ENCODE measurements around the gene HDGF. TPM values are rescaled to one million over a fixed set of nuclear protein-coding genes. Genes with fewer than 3 reads are reported as not detected.
"Not testable (repeated sequence)": the region's sequence is repeated elsewhere in the genome, so short reads cannot be mapped to it uniquely, and the experiment has no call there.

Gene HDGF
- total and polyA plus RNA-seq, 9 of the 15 experiments (the other 6 are each of a cell fraction or from before 2014, with no cell fraction given): 38.8 to 601 (median 400) TPM

DNA sequence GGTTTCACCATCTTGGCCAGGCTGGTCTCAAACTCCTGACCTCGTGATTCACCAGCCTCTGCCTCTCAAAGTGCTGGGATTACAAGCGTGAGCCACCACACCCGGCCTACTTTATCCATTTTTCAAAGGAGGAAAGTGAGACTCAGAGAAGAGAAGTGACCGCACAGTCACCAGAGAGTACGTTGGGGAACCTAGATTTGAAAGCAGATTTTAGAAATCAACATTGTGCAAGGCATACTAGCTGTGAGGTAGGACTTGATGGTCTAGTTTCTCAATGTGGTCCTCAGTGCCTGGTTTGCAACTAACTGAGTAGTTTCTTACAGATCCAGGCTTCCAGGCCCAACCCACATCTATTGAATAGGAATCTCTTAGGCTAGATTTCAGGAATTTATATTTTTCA is 14.2 kb upstream of the HDGF start:
- 33% methylated on average over 5 of the region's 5 CpGs for WGBS (ENCODE audit: insufficient coverage, low coverage, missing lambda C conversion rate)
- intact Hi-C loops (cut with micrococcal nuclease) (loop anchor here (2.0 kb wide), 2 partner anchors 15 to 39 kb away; partner anchors contain the start of gene HDGF), in situ Hi-C loops (cut with MboI) (loop anchor here (5.0 kb wide), 1 partner anchor 38 kb away; the partner anchor contains the start of genes ISG20L2 and METTL25B)
- Histone ChIP-seq H3K9me1 (ENCODE audit: control insufficient read depth, insufficient read depth, low read length) (no peaks in the 10 kb centered on the region), H3K9me3 (replicated peaks; ENCODE audit: control insufficient read depth, insufficient read depth, low read depth, low read length) (no peaks in the 10 kb centered on the region), H4K20me1 (replicated peaks; ENCODE audit: control insufficient read depth, insufficient read depth, low read length) (no peaks in the 10 kb centered on the region), H3K27ac (ENCODE audit: extremely low read depth, low read depth, low read length) (peak overlapping the region; percentile 70), H2AFZ (ENCODE audit: low read depth, low read length) (peak overlapping the region; percentile 89; the same call in 1 of the 2 replicates), H3K36me3 (ENCODE audit: control insufficient read depth, insufficient read depth, low read length) (peaks cover 11% of the 10 kb centered on the region), H3K4me1 (replicated peaks in 1 of 2; ENCODE audit: control insufficient read depth in 2 of 2, insufficient read depth in 2 of 2, low read length in 2 of 2) (peaks cover 14 to 16% of the 10 kb centered on the region in 2 experiments; a peak in 4 of 5 replicates), H3K4me2 (ENCODE audit: insufficient read depth, low read length) (peak overlapping the region; percentile 98), H3K9ac (ENCODE audit: insufficient read depth in 1 of 2, low read depth in 2 of 2, low read length in 2 of 2) (peak overlapping the region in 1 of 2 experiments; percentile 91; a peak in 2 of 4 replicates), H3K79me2 (ENCODE audit: control insufficient read depth, insufficient read depth, low read length) (peaks cover 46% of the 10 kb centered on the region), H3K4me3 (peak overlapping the region; percentile 46; the same call in 1 of the 2 replicates), H3K27me3 (ENCODE audit: control insufficient read depth in 2 of 2, insufficient read depth in 2 of 2, low read length in 2 of 2) (no peaks in the 10 kb centered on the region)
- no TSS peak for BruUV-seq (replicated peaks)
- ATAC-seq: no peak
- DNase-seq (ENCODE audit: extremely low read depth in 1 of 4, low spot score in 3 of 4): no peak
- CTCF ChIA-PET (ENCODE audit: low intra/inter-chr PET ratio): no interaction called here
- FAIRE-seq: no peak
- no peak for TF ChIP-seq TFAM (CRISPR knock-in tag; conservative IDR thresholded peaks at IDR 0.05)
- TF ChIP-seq TBP (optimal IDR thresholded peaks at IDR 0.05; ENCODE audit: low read depth, low read length): peak; percentile 12
- TF ChIP-seq CEBPB (tag; IDR thresholded peaks at IDR 0.05): peak; percentile 71
- POLR2A ChIA-PET: interaction anchor here (1.0 to 3.2 kb wide), 3 partner anchors 9 to 14 kb away, joined by 3 to 27 read pairs (median 14); partner anchors contain the start of gene HDGF

DNA sequence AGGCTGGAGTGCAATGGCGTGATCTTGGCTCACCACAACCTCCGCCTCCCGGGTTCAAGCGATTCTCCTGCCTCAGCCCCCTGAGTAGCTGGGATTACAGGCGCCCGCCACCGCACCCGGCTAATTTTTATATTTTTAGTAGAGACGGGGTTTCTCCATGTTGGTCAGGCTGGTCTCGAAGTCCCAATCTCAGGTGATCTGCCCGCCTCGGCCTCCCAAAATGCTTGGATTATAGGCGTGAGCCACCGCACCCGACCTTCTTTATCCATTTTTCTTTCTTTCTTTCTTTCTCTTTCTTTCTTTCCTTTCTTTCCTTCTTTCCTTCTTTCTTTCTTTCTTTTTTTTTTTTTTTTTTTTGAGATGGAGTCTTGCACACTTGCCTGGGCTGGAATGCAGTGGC is 13.7 kb upstream of the HDGF start:
- H3K9me3 ChIP-seq (replicated peaks; ENCODE audit: control insufficient read depth, insufficient read depth, low read depth, low read length); H3K9ac ChIP-seq (ENCODE audit: insufficient read depth in 1 of 2, low read depth in 2 of 2, low read length in 2 of 2); BruUV-seq (replicated peaks); intact Hi-C loops (cut with micrococcal nuclease); H3K4me2 ChIP-seq (ENCODE audit: insufficient read depth, low read length); H3K36me3 ChIP-seq (ENCODE audit: control insufficient read depth, insufficient read depth, low read length); FAIRE-seq; H3K9me1 ChIP-seq (ENCODE audit: control insufficient read depth, insufficient read depth, low read length); ATAC-seq; H4K20me1 ChIP-seq (replicated peaks; ENCODE audit: control insufficient read depth, insufficient read depth, low read length); CTCF ChIA-PET (ENCODE audit: low intra/inter-chr PET ratio); H2AFZ ChIP-seq (ENCODE audit: low read depth, low read length); H3K27me3 ChIP-seq (ENCODE audit: control insufficient read depth in 2 of 2, insufficient read depth in 2 of 2, low read length in 2 of 2); H3K27ac ChIP-seq (ENCODE audit: extremely low read depth, low read depth, low read length); DNase-seq (ENCODE audit: extremely low read depth in 1 of 4, low spot score in 3 of 4); H3K4me3 ChIP-seq: not testable (repeated sequence)
- in situ Hi-C loops (cut with MboI): loop anchor here (5.0 kb wide), 1 partner anchor 38 kb away; the partner anchor contains the start of genes ISG20L2 and METTL25B
- Histone ChIP-seq H3K79me2 (ENCODE audit: control insufficient read depth, insufficient read depth, low read length) (peaks cover 41% of the 10 kb centered on the region), H3K4me1 (replicated peaks in 1 of 2; ENCODE audit: control insufficient read depth in 2 of 2, insufficient read depth in 2 of 2, low read length in 2 of 2) (peaks cover 17 to 19% of the 10 kb centered on the region in 2 experiments; a peak in 4 of 5 replicates)
- TF ChIP-seq MTA2 (IDR thresholded peaks at IDR 0.05; ENCODE audit: low read depth): 0 out of 2 replicates have a peak, but pooled peaks have one; percentile 7
- TF ChIP-seq, protein P1, sequence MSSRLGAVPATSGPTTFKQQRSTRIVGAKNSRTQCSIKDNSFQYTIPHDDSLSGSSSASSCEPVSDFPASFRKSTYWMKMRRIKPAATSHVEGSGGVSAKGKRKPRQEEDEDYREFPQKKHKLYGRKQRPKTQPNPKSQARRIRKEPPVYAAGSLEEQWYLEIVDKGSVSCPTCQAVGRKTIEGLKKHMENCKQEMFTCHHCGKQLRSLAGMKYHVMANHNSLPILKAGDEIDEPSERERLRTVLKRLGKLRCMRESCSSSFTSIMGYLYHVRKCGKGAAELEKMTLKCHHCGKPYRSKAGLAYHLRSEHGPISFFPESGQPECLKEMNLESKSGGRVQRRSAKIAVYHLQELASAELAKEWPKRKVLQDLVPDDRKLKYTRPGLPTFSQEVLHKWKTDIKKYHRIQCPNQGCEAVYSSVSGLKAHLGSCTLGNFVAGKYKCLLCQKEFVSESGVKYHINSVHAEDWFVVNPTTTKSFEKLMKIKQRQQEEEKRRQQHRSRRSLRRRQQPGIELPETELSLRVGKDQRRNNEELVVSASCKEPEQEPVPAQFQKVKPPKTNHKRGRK (tag; IDR thresholded peaks at IDR 0.05): peak; percentile 61; the same call in 1 of the 2 replicates
- WGBS (ENCODE audit: insufficient coverage, low coverage, missing lambda C conversion rate): 89% methylated on average over 8 of the region's 15 CpGs
- POLR2A ChIA-PET: interaction anchor here (3.2 kb wide), 1 partner anchor 8 kb away, joined by 27 read pairs; no protein-coding TSS in a partner anchor

All from K562 (cell line).